Measurements from ENCODE around the gene ANKRD34A. TPM values are rescaled to one million over a fixed set of nuclear protein-coding genes. Genes with fewer than 3 reads are reported as not detected.

Gene ANKRD34A
- total RNA-seq: 4.8 and 5.1 TPM in 2 replicates

- peak; percentile 89 for DNase-seq (ENCODE audit: low spot score)
- peaks cover 45% of the 10 kb centered on the region for H3K4me1 Mint-ChIP-seq (ENCODE audit: low read depth)
- no peaks in the 10 kb centered on the region for H3K27me3 Mint-ChIP-seq (ENCODE audit: insufficient read depth)
- peak within 1 kb of the TSS; percentile 93 for H3K4me3 Mint-ChIP-seq
- peaks cover 14% of the 10 kb centered on the region for H3K9me3 Mint-ChIP-seq
- H3K27ac Mint-ChIP-seq: peak within 1 kb of the TSS; percentile 87
- intact Hi-C loops (cut with micrococcal nuclease): loop anchor here (1.0 kb wide), 7 partner anchors 15 to 106 kb away; partner anchors contain the start of genes PEX11B, RBM8A and TXNIP
- peaks cover 9% of the 10 kb centered on the region for H3K36me3 Mint-ChIP-seq (ENCODE audit: low read depth)
Observed at GRCh38 chr1:145964328-145965118, at the start of gene ANKRD34A, which contains the start of gene POLR3GL. Gene ANKRD34A (minus strand): TSS chr1:145964575. CDS start chr1:145961759, 2,816 bp downstream. Gene POLR3GL (plus strand): TSS chr1:145964690. CDS start chr1:145974866, 10,176 bp downstream.

- Mint-ChIP-seq H3K36me3 (ENCODE audit: low read depth) (no peaks in the 10 kb centered on the region), H3K27me3 (ENCODE audit: insufficient read depth) (peaks cover 40% of the 10 kb centered on the region), H3K9me3 (no peaks in the 10 kb centered on the region), H3K4me3 (no peak overlapping the region), H3K27ac (no peak overlapping the region), H3K4me1 (ENCODE audit: low read depth) (peaks cover 13% of the 10 kb centered on the region)
- no peak for DNase-seq (ENCODE audit: low spot score)
- intact Hi-C loops (cut with micrococcal nuclease): loop anchor here (1.0 to 2.0 kb wide), 3 partner anchors 25 to 167 kb away; no protein-coding TSS in a partner anchor
Observed at GRCh38 chr1:146013559-146013922, 49.2 kb upstream of the ANKRD34A start.

GRCh38 chr1:146012703-146013558 is 48.6 kb upstream of the ANKRD34A start:
- peak; percentile 49 for DNase-seq (ENCODE audit: low spot score)
- Mint-ChIP-seq H3K36me3 (ENCODE audit: low read depth) (no peaks in the 10 kb centered on the region), H3K9me3 (no peaks in the 10 kb centered on the region), H3K4me1 (ENCODE audit: low read depth) (peaks cover 13% of the 10 kb centered on the region), H3K27me3 (ENCODE audit: insufficient read depth) (peaks cover 34% of the 10 kb centered on the region), H3K4me3 (no peak overlapping the region), H3K27ac (no peak overlapping the region)
- intact Hi-C loops (cut with micrococcal nuclease): loop anchor here (1.0 to 2.0 kb wide), 4 partner anchors 26 to 167 kb away; no protein-coding TSS in a partner anchor

DNA sequence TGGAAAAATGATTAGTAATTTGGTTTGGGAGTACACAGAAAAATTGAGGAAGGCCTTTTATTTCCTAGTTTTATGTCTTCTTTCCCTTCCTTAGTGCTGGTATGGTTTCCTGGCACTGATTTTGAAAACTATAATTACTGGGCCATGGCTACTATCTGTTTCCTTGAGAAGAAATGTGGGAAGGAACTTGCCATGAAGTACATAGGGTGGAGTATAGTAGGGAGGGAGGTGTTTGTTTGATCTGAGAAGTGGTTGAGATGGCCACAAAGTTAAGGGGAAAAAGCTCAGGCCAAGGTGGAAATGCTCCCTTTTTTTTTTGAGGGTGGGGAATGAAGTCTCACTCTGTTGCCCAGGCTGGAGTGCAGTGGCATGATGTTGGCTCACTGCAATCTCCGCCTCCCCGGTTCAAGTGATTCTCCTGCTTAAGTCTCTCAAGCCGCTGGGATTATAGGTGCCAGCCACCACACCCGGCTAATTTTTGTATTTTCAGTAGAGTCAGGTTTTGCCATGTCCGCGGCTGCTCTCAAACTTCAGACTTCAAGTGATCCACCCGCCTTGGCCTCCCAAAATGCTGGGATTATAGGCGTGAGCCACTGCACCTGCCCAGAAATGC is 45.9 kb upstream of the ANKRD34A start:
- intact Hi-C loops (cut with micrococcal nuclease): no loop called here
- peaks cover 37% of the 10 kb centered on the region for H3K4me1 Mint-ChIP-seq (ENCODE audit: low read depth)
- peaks cover 1% of the 10 kb centered on the region for H3K36me3 Mint-ChIP-seq (ENCODE audit: low read depth)
- H3K9me3 Mint-ChIP-seq: no peaks in the 10 kb centered on the region
- H3K27ac Mint-ChIP-seq: no peak overlapping the region
- peaks cover 9% of the 10 kb centered on the region for H3K27me3 Mint-ChIP-seq (ENCODE audit: insufficient read depth)
- DNase-seq (ENCODE audit: low spot score): no peak
- no peak overlapping the region for H3K4me3 Mint-ChIP-seq

DNA sequence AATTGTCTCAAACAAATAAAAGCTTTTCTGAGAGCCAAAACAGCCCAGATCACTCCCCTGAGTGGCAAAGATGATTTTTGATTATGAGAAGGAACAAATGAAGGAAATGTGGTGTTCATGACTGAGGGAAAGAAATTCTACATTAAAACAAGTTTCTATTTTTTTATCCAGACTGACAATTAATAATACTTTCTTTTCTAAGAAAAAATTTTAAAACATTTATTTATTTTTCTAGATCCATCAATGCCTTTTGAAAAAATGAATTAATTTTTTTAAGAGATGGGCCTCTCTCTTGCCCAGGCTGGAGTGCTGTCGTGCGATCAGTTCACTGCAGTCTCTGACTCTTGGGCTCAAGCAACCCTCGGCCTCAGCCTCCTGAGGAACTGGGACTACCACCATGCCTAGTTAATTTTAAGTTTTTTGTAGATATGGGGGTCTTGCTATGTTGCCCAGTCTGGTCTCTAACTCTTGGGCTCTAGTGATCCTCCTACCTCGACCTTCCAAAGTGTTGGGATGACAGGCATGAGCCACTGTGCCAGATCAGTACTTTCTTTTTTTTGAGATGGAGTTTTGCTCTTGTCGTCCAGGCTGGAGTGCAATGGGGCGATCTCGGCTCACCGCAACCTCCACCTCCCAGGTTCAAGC is 43.2 kb upstream of the ANKRD34A start:
- H3K4me1 Mint-ChIP-seq (ENCODE audit: low read depth): peaks cover 41% of the 10 kb centered on the region
- H3K9me3 Mint-ChIP-seq: no peaks in the 10 kb centered on the region
- intact Hi-C loops (cut with micrococcal nuclease): loop anchor here (1.0 kb wide), 3 partner anchors 11 to 43 kb away; partner anchors contain the start of genes ANKRD34A, POLR3GL and TXNIP
- no peak for DNase-seq (ENCODE audit: low spot score)
- peaks cover 3% of the 10 kb centered on the region for H3K36me3 Mint-ChIP-seq (ENCODE audit: low read depth)
- H3K27ac Mint-ChIP-seq: peak overlapping the region; percentile 76
- H3K4me3 Mint-ChIP-seq: no peak overlapping the region
- no peaks in the 10 kb centered on the region for H3K27me3 Mint-ChIP-seq (ENCODE audit: insufficient read depth)

DNA sequence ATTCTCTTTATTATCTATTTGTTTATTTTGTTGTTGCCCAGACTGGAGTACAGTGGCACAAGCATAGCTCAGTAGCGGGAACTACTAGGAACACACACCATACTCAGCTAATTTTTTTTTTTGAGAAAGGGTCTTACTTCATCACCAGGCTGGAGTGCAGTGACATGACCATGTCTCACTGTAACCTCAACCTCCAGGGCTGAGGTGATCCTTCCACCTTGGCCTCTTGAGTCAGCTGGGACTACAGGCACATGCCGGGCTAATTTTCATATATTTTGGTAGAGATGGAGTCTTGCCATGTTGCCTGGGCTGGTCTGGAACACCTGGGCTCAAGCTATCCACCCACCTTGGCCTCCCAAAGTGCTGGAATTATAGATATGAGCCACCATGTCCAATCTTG is 37.3 kb upstream of the ANKRD34A start:
- no peak overlapping the region for H3K27ac Mint-ChIP-seq
- H3K27me3 Mint-ChIP-seq (ENCODE audit: insufficient read depth): no peaks in the 10 kb centered on the region
- peaks cover 58% of the 10 kb centered on the region for H3K4me1 Mint-ChIP-seq (ENCODE audit: low read depth)
- no peaks in the 10 kb centered on the region for H3K9me3 Mint-ChIP-seq
- intact Hi-C loops (cut with micrococcal nuclease): no loop called here
- H3K36me3 Mint-ChIP-seq (ENCODE audit: low read depth): peaks cover 3% of the 10 kb centered on the region
- no peak overlapping the region for H3K4me3 Mint-ChIP-seq
- DNase-seq (ENCODE audit: low spot score): no peak

- intact Hi-C loops (cut with micrococcal nuclease): no loop called here
- H3K36me3 Mint-ChIP-seq (ENCODE audit: low read depth): peaks cover 19% of the 10 kb centered on the region
- no peak for DNase-seq (ENCODE audit: low spot score)
- H3K27ac Mint-ChIP-seq: peak overlapping the region; percentile 99
- peaks cover 40% of the 10 kb centered on the region for H3K4me1 Mint-ChIP-seq (ENCODE audit: low read depth)
- no peaks in the 10 kb centered on the region for H3K9me3 Mint-ChIP-seq
- no peaks in the 10 kb centered on the region for H3K27me3 Mint-ChIP-seq (ENCODE audit: insufficient read depth)
- peak overlapping the region; percentile 70 for H3K4me3 Mint-ChIP-seq
Observed at GRCh38 chr1:145999321-146000024, 35.1 kb upstream of the ANKRD34A start.

DNA sequence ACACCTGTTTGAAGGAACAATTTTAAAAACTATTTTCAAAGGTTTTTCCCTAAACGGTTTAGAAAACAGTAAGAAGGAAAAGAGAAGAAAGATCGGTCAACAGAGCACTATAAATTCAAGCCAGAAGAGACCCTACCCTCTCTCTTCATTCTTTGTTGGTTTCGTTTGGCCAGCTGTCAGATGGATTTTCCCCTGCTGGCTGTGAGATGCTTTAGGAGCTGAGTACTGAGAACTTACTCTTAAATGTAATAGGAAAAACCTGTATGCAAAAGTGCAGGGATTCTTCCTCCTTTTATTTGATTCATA is 33.3 kb upstream of the ANKRD34A start:
- DNase-seq (ENCODE audit: low spot score): no peak
- peak overlapping the region; percentile 99 for H3K27ac Mint-ChIP-seq
- intact Hi-C loops (cut with micrococcal nuclease): no loop called here
- H3K9me3 Mint-ChIP-seq: no peaks in the 10 kb centered on the region
- no peaks in the 10 kb centered on the region for H3K27me3 Mint-ChIP-seq (ENCODE audit: insufficient read depth)
- H3K4me1 Mint-ChIP-seq (ENCODE audit: low read depth): peaks cover 53% of the 10 kb centered on the region
- H3K4me3 Mint-ChIP-seq: peak overlapping the region; percentile 94
- peaks cover 37% of the 10 kb centered on the region for H3K36me3 Mint-ChIP-seq (ENCODE audit: low read depth)

DNA sequence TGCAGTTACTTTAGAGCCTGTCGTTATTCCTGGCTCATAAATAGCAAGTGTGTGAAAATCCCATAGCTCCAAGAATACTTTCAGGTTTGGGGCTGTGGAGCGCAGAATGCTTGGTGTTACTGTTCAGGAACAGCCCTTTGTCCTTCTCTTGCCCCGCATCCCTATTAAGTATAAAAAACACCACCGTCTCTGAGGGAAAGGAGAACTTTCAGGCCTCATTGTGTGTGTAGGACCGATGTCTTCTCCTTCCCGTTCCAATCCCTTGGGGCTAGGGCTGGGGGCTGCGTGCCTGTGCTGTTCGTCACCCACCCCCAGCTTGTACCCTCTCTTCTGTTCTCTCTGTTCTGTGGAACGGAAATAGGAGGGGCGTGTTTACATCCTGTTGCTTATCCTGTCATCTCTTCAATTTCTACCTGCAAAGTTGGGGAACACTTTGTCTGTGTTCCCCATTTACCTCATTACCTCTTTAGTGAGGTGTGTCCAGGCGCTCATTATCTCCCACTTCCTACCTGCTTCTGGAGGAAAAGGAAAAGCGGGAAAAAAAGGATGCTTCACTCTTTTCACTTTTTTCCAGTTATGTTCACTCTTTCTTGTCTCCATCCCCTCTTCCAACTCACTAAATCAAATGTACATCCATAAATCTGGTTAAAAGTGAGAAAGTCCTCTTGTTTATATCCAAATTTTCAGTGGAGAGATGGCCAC is 32.8 kb upstream of the ANKRD34A start:
- intact Hi-C loops (cut with micrococcal nuclease): no loop called here
- Mint-ChIP-seq H3K27me3 (ENCODE audit: insufficient read depth) (no peaks in the 10 kb centered on the region), H3K9me3 (no peaks in the 10 kb centered on the region), H3K4me1 (ENCODE audit: low read depth) (peaks cover 58% of the 10 kb centered on the region), H3K36me3 (ENCODE audit: low read depth) (peaks cover 41% of the 10 kb centered on the region), H3K27ac (peak overlapping the region; percentile 99), H3K4me3 (peak overlapping the region; percentile 94)
- DNase-seq (ENCODE audit: low spot score): peak; percentile 63

GRCh38 chr1:145996433-145997015 is 32.1 kb upstream of the ANKRD34A start, which contains the start of gene TXNIP:
Gene TXNIP (minus strand): TSS chr1:145996579. CDS start chr1:145996266, 313 bp downstream.
- Mint-ChIP-seq H3K4me3 (peak within 1 kb of the TSS; percentile 94), H3K36me3 (ENCODE audit: low read depth) (peaks cover 44% of the 10 kb centered on the region)
- intact Hi-C loops (cut with micrococcal nuclease): loop anchor here (1.0 kb wide), 5 partner anchors 11 to 40 kb away; partner anchors contain the start of genes ANKRD34A, LIX1L and POLR3GL

GRCh38 chr1:145995964-145996432 is 31.6 kb upstream of the ANKRD34A start:
- H3K27ac Mint-ChIP-seq: peak overlapping the region; percentile 99
- peak overlapping the region; percentile 94 for H3K4me3 Mint-ChIP-seq
- H3K36me3 Mint-ChIP-seq (ENCODE audit: low read depth): peaks cover 44% of the 10 kb centered on the region
- H3K9me3 Mint-ChIP-seq: no peaks in the 10 kb centered on the region
- H3K4me1 Mint-ChIP-seq (ENCODE audit: low read depth): peaks cover 68% of the 10 kb centered on the region
- DNase-seq (ENCODE audit: low spot score): no peak
- H3K27me3 Mint-ChIP-seq (ENCODE audit: insufficient read depth): no peaks in the 10 kb centered on the region
- intact Hi-C loops (cut with micrococcal nuclease): loop anchor here (1.0 kb wide), 5 partner anchors 11 to 40 kb away; partner anchors contain the start of genes ANKRD34A, LIX1L and POLR3GL

More at GRCh38 chr1:145996433-145997015, 32.1 kb upstream of the ANKRD34A start, which contains the start of gene TXNIP:
- Mint-ChIP-seq H3K9me3 (no peaks in the 10 kb centered on the region), H3K4me1 (ENCODE audit: low read depth) (peaks cover 65% of the 10 kb centered on the region), H3K27me3 (ENCODE audit: insufficient read depth) (no peaks in the 10 kb centered on the region), H3K27ac (peak within 1 kb of the TSS; percentile 99)
- peak; percentile 92 for DNase-seq (ENCODE audit: low spot score)
